Loucy (cell line): ENCODE data around the gene MAP3K13.

ENCODE experiments used
- H2AFZ ChIP-seq: fragments of 200-600 bp; sonication (generic); 2 replicates; pipeline ENCODE4 v1.6.0; 2016; ENCODE audit warnings: antibody characterized with exemption, mild to moderate bottlenecking, low read length, moderate library complexity
- H3F3A ChIP-seq: fragments of 200-600 bp; 2 replicates; pipeline ENCODE4 v1.6.0; 2016; ENCODE audit warnings: antibody characterized with exemption, low read depth, mild to moderate bottlenecking
- H3K27me3 ChIP-seq: fragments of 200-600 bp; sonication (generic); 2 replicates; pipeline ENCODE4 v1.6.1; 2014; ENCODE audit warnings: low read length, mild to moderate bottlenecking; ENCODE audit not compliant: insufficient read depth, poor library complexity, severe bottlenecking
- H3K36me3 ChIP-seq: fragments of 200-600 bp; sonication (generic); 2 replicates; pipeline ENCODE4 v1.6.1; 2016; ENCODE audit warnings: low read length; ENCODE audit not compliant: insufficient read depth
- H3K4me1 ChIP-seq: fragments of 200-600 bp; sonication (generic); 2 replicates; pipeline ENCODE4 v1.5.1; 2014; ENCODE audit warnings: low read length, mild to moderate bottlenecking; ENCODE audit not compliant: insufficient read depth, poor library complexity, severe bottlenecking
- H3K4me2 ChIP-seq: fragments of 200-600 bp; sonication (generic); 2 replicates; pipeline ENCODE4 v1.6.0; 2014; ENCODE audit warnings: antibody characterized with exemption, low read length, low read depth, mild to moderate bottlenecking; ENCODE audit not compliant: poor library complexity, severe bottlenecking
- H3K4me3 ChIP-seq: fragments of 200-600 bp; sonication (generic); 2 replicates; pipeline ENCODE4 v1.5.1; 2014; ENCODE audit warnings: low read length, mild to moderate bottlenecking, mixed read lengths; ENCODE audit not compliant: poor library complexity, severe bottlenecking
- H3K79me2 ChIP-seq: fragments of 200-600 bp; sonication (generic); 2 replicates; pipeline ENCODE4 v1.6.1; 2014; ENCODE audit warnings: low read length; ENCODE audit not compliant: insufficient read depth
- H3K9ac ChIP-seq: fragments of 200-600 bp; sonication (generic); 2 replicates; pipeline ENCODE4 v1.6.0; 2014; ENCODE audit warnings: mild to moderate bottlenecking, low read depth, low read length, moderate library complexity; ENCODE audit not compliant: poor library complexity, severe bottlenecking
- H3K9me2 ChIP-seq: fragments of 200-600 bp; sonication (generic); replicated peaks from 2 replicates; pipeline ENCODE4 v1.6.1; 2016; ENCODE audit warnings: low read depth, low read length, mixed read lengths
- H3K9me3 ChIP-seq: fragments of 200-600 bp; sonication (generic); 2 replicates; pipeline ENCODE4 v1.6.1; 2014; ENCODE audit warnings: mild to moderate bottlenecking, antibody characterized with exemption, low read length, low read depth; ENCODE audit not compliant: insufficient read depth
- H4K20me1 ChIP-seq: fragments of 200-600 bp; sonication (generic); 2 replicates; pipeline ENCODE4 v1.6.0; 2014; ENCODE audit warnings: antibody characterized with exemption, low read length, mild to moderate bottlenecking; ENCODE audit not compliant: insufficient read depth, poor library complexity, severe bottlenecking
- CTCF ChIP-seq: fragments of 200-600 bp; sonication (generic); conservative IDR thresholded peaks from 2 replicates; pipeline ENCODE4 v1.5.1; 2014; ENCODE audit warnings: mild to moderate bottlenecking, antibody characterized with exemption, low read length
- EZH2phosphoT487 ChIP-seq: fragments of 200-600 bp; IDR thresholded peaks from 2 replicates; pipeline ENCODE4 v1.6.1; 2018; ENCODE audit warnings: antibody characterized with exemption, mild to moderate bottlenecking, moderate library complexity, borderline replicate concordance

Gene MAP3K13

GRCh38 chr3:185362850-185363661 is at the start of gene MAP3K13:
MAP3K13 (plus strand) TSS chr3:185363136; CDS start chr3:185428582, 65,446 bp downstream.
- H3F3A ChIP-seq, result no peaks in the 10 kb centered on the region
- H3K9me2 ChIP-seq, result no peaks in the 10 kb centered on the region
- peak within 1 kb of the TSS; percentile 56 for H3K9ac ChIP-seq
- H3K79me2 ChIP-seq, result no peaks in the 10 kb centered on the region
- peaks cover 16% of the 10 kb centered on the region for H3K4me1 ChIP-seq
- no peaks in the 10 kb centered on the region for H4K20me1 ChIP-seq
- H3K4me3 ChIP-seq, result peak within 1 kb of the TSS; percentile 91
- H3K27me3 ChIP-seq, result peaks cover 17% of the 10 kb centered on the region
- peak within 1 kb of the TSS; percentile 96 for H2AFZ ChIP-seq
- no peak for TF ChIP-seq EZH2phosphoT487
- TF ChIP-seq CTCF, result no peak
- H3K4me2 ChIP-seq, result peak within 1 kb of the TSS; percentile 88
- no peaks in the 10 kb centered on the region for H3K9me3 ChIP-seq
- H3K36me3 ChIP-seq, result no peaks in the 10 kb centered on the region

GRCh38 chr3:185313693-185314246 is 49.2 kb upstream of the MAP3K13 start:
- H3K4me3 ChIP-seq, result no peak overlapping the region
- H3K9ac ChIP-seq, result no peak overlapping the region
- no peaks in the 10 kb centered on the region for H4K20me1 ChIP-seq
- H3K27me3 ChIP-seq, result no peaks in the 10 kb centered on the region
- no peak for TF ChIP-seq CTCF
- no peak for TF ChIP-seq EZH2phosphoT487
- H2AFZ ChIP-seq, result no peak overlapping the region
- no peaks in the 10 kb centered on the region for H3K9me2 ChIP-seq
- H3K4me1 ChIP-seq, result no peaks in the 10 kb centered on the region
- 0 out of 2 replicates have a peak, but pooled peaks cover 5% of the 10 kb centered on the region for H3K9me3 ChIP-seq
- no peaks in the 10 kb centered on the region for H3F3A ChIP-seq
- no peaks in the 10 kb centered on the region for H3K79me2 ChIP-seq
- no peaks in the 10 kb centered on the region for H3K36me3 ChIP-seq
- no peak overlapping the region for H3K4me2 ChIP-seq

- H3K4me3 ChIP-seq, result no peak overlapping the region
- H3K4me2 ChIP-seq, result no peak overlapping the region
- TF ChIP-seq EZH2phosphoT487, result no peak
- no peak for TF ChIP-seq CTCF
- H3K9me3 ChIP-seq, result no peaks in the 10 kb centered on the region
- no peaks in the 10 kb centered on the region for H3K36me3 ChIP-seq
- no peaks in the 10 kb centered on the region for H3K9me2 ChIP-seq
- no peak overlapping the region for H3K9ac ChIP-seq
- no peaks in the 10 kb centered on the region for H3K79me2 ChIP-seq
- no peak overlapping the region for H2AFZ ChIP-seq
- H4K20me1 ChIP-seq, result no peaks in the 10 kb centered on the region
- H3K4me1 ChIP-seq, result no peaks in the 10 kb centered on the region
- H3K27me3 ChIP-seq, result no peaks in the 10 kb centered on the region
- H3F3A ChIP-seq, result no peaks in the 10 kb centered on the region
Measured at GRCh38 chr3:185316740-185317412, 46.1 kb upstream of the MAP3K13 start.
